NCI-H1105 (cell line): Measurements from ENCODE around the gene REC8.
"Not testable (repeated sequence)": the region's sequence is repeated elsewhere in the genome, so short reads cannot be mapped to it uniquely, and the experiment has no call there.

Experiments used
- DNase-seq: peaks from one replicate; lab custom pipeline; 2025; lab: John Stamatoyannopoulos, UW

REC8 gene

DNA sequence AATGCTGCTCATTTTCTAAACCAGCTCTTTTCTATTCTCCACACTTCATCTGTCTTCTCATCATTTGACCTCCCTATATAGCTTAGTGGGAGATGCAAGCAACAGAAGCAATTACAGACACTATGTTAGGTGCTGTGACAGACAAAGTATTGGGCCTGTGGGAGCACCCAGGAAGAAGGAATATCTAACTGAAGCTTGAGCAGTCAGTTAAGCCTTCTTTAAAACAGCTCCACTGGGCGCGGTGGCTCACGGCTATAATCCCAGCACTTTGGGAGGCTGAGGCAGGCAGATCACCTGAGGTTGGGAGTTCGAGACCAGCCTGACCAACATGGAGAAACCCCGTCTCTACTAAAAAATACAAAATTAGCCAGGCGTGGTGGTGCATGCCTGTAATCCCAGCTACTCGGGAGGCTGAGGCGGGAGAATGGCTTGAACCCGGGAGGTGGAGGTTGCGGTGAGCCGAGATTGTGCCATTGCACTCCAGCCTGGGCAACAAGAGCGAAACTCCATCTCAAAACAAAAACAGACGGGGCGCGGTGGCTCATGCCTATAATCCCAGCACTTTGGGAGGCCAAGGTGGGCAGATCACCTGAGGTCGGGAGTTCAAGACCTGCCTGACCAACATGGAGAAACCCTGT lies 31.5 kb downstream of the REC8 start:
- DNase-seq: not testable (repeated sequence)

DNA sequence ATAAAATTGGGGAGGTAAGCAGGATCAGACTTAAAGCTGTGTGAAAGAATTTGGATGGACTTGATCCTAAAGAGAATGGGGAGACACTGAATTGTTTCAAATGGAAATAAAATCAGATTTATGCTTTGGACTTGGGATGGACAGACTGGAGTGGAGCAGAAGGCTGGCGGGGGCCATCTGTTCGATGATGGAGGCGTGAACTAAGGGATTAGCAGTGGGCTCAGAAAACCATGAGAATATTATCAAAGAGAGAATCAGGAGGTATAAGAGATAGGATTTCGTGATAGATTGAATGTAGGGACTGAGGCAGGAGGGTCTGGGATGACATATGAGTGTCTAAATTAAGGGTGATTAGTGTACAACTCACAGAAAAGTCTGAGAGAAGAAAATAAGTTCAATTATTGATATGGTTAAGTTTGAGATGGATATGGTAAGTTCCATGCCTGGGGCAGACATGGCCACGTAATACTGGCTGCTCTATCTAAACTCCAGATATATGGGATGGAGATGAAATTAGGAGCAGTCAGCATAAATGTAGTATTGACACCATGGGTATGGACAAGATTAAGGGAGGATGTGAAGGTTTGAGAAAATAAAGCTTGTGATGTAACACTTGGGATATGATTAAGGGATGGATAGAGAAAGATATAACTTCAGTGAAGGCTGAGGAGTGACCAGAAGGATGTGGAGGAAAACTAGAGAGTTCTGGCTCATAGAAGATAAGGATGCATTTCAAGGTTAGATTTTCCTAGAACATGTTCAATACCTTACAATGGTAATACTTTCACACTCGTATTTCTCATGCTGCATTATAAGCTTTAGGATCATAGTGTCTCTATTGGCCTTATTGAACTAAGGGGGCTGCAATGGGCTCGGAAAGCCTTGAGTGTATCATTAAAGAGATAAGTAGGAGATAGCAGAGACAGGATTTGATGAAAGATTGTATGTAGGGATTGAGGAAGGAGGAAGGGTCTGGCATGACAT lies 32.6 kb downstream of the REC8 start:
- DNase-seq: no peak

DNA sequence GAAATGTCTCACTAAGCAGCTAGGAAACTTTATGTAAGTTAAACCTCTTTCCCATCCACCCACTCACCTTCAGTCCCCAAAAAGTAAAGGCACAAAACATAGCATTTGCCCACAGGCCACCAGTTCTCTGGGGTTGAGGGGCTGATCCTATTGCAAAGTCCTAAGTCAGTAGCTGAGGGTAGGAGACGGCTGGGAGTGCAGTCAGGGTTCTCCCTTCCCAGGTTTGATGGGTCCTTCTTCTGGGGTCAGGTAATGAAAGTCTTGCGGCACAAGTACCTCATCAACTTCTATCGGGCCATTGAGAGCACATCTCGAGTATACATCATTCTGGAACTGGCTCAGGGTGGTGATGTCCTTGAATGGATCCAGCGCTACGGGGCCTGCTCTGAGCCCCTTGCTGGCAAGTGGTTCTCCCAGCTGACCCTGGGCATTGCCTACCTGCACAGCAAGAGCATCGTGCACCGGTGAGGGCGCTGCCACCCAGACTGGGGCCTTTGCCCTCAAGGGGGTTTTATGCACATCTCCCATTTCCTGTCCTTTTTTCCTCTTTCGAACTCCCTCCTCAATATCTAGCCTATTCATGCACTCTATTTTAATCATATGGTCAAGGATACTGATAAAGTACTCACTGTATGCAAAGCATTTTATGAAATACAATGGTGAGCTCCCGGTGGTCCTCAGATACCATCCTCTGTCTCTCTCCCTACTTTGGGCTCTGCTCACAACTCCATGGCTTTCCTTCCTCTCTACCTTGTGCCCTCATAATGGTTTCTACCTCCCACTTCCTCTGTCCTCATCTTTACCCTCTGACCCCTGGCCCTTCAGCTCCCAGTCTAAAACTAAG lies 34.6 kb downstream of the REC8 start:
- no peak for DNase-seq

DNA sequence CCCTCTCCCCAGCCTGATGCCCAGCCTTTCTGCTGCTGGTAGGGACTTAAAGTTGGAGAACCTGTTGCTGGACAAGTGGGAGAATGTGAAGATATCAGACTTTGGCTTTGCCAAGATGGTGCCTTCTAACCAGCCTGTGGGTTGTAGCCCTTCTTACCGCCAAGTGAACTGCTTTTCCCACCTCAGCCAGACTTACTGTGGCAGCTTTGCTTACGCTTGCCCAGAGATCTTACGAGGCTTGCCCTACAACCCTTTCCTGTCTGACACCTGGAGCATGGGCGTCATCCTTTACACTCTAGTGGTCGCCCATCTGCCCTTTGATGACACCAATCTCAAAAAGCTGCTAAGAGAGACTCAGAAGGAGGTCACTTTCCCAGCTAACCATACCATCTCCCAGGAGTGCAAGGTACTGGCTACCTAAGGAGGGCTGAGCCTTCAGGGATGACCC lies 35.2 kb downstream of the REC8 start:
- DNase-seq: no peak

DNA sequence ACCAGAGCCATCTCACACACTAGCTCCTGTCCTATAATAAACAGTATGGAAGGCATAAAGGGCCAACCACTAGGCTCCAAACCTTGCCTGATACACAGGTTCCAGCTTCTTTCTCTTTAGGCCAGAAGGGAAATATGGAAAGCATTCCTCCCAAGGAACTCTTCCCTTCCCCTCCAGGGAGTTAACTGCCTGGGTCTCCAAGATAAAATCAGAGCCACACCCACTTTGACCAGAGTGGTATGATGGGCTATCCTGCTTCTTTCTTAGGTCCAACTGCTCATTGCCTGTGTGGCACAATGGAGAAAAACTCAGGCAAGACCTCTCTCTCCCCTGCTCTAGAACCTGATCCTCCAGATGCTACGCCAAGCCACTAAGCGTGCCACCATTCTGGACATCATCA lies 35.7 kb downstream of the REC8 start:
- DNase-seq: no peak

DNA sequence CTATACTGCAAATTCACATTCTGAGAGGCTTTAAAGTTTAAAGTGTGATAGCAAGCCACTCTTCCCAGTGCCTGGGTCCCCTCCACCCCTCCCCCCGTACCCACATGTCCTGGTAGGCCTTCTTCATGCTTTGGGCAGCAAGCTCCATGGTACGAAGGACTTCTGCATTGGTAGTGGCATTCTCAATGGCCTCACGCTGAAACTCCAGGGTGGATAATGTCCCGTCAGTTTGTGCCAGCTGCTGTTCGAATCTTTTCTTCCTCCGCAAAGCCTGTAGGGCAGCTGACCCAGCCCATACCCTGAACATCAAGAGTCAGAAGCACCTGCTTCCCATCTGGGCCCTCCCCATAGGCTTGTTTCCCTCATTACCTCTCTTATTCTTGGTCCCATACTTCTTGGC lies 39.4 kb downstream of the REC8 start:
- DNase-seq: no peak

DNA sequence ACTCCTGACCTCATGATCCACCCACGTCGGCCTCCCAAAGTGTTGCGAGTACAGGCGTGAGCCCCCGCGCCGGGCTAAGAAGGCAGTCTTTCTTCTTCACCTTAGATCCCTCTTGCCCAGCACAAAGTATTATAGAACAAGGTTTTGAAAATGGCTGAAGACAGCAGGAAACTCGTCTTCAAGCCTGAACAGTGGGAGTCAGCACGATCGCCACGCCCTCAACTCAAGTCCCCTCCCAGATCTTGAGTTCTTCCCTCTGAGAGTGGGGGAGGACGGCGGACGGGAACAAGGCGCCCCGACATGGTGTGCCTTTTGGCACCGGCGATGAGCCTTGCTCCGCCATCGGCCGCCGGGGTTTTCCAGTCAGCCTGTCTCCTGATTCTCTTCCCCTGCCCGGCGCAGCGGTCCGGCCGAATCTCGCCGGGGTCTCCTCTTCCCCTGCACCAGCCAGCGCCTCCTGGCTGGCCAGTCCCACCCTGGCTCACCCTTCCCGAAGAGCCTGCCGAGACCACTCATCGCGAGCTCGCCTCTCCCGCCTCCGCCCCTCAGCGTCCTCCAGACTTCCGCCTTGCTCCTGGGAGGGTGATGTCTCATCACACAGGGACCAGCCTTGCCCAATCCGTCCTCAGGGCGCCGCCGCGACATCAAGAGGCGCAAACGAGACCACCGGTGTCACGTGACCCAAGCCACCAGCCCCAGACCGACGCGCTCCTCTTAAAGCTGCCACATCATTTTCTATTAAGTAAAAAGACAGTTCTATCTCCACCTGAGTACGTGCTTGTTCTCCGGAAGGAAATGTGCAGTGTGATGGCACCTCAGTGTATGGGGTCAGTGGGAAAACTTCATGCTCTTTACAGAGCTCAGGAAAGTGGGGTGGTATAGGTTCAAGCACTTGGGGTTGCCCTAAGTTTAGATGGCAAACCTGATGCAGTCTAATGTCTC lies 41.3 kb downstream of the REC8 start, which contains the start of gene CHMP4A:
Gene CHMP4A, minus strand, starts transcription at position 565 of the 942 bp plus-strand sequence. Its CDS starts 49 bp downstream, at position 516.
- peak; percentile 98 for DNase-seq

DNA sequence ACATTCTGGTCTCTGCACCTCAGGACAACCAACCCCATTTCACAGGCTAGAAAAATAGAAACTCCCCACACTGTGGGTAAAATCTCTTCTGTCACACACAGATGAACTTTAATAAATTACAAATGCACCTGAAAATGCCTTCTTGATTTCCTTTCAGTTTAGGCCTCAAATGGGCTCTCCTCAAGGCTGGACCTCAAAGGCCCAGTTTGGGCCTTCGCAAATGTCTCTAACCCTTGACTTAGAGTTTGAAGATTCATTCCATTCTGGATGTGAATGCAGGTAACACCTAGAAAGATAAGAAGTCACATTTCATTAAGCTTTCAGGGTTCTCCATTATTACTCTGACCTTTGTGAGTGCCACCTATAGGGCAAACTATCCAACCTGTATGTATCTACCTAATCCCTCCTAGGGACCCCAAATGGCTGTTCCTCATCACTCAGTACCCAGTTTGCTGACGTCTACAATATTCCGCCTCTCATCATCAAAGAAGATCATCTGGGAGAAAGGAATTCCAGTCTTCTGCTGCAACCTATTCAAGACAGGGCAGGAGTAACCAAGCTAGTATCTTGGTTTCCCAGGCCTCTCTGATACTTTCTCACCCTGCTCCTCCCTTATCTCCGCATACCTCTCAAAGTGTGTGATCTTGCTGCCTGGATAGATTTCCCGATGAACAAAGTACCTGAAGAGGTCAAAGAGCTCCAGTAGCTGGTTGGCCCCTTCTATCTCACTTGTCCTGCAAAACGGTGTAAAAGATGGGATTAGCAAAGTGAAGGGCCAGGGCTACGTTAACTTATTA lies 42.2 kb downstream of the REC8 start:
- no peak for DNase-seq

DNA sequence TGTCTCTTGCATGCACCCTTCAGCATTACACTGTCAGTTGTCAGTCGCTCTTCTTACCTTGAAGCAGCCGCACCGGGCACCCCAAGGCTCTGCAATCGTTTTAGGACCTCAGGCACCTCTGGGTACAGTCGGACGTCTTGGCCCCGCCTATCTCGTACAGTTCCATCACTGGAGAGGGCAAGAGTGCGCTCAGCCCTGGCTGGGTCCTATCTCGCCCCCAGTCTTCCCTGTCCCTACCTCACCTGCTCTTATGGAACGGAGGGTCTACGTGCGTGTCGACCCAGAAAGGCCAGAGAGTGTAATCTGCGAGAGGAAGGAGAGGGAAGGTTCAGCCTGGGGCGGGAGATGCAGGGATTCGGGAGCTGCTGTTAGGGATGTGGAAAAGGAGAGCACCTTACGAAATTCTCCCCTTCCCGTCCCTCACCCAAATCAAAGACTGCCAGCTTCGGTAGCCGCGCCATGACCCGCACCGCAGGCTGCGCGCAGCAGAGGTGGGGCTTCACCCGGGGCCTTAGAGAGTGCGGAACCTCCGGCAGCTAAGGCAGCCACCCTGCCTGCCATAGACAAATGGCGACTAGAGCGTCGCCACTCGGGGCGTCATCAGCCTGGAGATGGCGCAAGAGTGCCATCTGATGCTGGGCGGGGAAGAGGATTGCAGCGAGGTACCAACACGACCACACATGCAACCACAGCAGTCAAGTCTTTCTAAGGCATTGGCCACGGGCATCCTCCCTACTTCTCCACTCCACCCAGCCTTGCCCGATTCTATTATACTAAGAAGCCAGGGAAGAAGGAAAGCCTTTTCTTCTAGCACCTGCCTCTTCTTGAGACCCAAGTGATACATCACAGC lies 43.8 kb downstream of the REC8 start, which contains the start of gene MDP1:
Gene MDP1, minus strand, starts transcription at position 572 of the 850 bp plus-strand sequence. Its CDS starts 111 bp downstream, at position 461.
- DNase-seq: peak; percentile 90

DNA sequence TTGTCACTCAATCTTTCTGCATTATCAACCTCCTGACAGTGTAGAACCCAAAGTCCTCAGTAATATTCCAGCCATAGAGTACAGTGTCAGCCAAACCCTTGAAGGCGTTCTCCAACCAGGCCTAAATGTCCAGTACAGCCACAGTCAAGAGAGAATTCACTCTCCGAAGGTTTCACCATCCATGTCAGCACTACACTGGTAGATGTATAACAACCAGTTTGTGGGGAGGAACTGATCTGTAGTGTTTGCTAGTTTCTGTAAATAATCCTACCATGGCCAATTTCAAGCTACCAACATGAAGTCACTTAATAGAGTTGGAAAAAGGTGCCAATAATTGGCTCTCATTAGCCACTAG lies 44.4 kb downstream of the REC8 start:
- no peak for DNase-seq

DNA sequence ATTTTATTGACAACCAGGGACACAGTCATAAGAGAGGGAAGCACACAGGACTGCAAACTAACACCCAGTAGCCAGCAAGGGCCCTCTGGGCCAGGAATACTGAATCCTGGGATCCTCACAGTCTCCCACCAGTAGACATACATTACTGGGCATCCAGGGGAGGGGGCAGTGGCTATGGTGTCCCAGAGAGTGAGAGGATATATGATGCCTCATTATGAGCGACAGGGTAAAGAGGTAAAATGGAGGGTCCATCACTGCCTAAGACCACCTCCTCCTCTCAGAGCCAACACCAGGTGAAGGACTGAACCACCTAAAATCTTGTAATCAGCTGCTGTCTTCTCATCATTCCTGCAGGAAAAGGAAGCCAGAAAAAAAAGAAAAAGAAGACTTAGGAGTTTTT lies 45.0 kb downstream of the REC8 start:
- not testable (repeated sequence) for DNase-seq

DNA sequence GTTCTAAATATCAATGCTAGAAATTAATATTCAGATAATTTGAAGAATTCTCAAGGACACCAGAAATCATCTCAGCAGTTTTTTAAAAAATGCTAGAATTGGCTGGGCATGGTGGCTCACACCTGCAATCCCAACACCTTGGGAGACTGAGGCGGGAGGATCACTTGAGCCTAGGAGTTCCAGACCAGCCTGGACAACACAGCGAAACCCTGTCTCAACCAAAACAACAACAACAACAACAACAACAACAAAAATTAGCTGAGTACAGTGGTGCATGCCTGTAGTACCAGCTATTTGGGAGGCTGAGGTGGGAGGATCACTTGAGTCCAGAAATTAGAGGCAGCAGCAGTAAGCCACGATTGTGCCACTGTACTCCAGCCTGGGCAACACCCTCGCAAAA lies 47.2 kb downstream of the REC8 start:
- DNase-seq: no peak

DNA sequence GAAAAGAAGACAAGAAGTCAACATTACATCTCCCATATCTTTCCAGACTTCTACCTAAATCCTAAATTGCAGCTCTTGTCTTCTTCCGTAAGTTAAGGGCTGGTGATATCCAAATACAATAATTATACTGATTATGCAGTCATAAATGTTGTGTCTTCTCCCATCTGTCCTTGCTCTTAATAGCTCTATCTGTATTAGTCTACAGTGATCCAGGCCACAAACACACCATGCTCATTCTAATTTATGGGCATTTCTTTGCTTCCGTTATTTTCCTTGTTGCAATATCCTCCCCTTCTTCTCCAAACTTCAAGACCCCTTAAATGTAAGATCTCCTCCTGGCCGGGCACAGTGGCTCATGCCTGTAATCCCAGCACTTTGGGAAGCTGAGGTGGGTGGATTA lies 47.6 kb downstream of the REC8 start:
- DNase-seq: no peak

DNA sequence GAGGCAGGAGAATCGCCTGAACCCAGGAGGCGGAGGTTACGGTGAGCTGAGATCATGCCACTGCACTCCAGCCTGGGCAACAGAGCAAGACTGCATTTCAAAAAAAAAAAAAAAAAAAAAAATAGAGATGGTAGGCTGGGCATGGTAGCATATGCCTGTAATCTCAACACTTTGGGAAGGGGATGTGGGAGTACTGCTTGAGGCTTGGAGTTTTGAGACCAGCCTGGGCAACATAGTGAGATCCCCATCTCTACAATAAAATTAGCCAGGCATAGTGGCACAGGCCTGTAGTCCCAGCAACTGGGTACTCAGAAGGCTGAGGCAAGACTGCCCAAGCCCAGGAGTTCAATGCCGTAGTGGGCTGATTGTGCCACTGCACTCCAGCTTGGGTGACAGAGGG lies 51.1 kb downstream of the REC8 start:
- DNase-seq: not testable (repeated sequence)

DNA sequence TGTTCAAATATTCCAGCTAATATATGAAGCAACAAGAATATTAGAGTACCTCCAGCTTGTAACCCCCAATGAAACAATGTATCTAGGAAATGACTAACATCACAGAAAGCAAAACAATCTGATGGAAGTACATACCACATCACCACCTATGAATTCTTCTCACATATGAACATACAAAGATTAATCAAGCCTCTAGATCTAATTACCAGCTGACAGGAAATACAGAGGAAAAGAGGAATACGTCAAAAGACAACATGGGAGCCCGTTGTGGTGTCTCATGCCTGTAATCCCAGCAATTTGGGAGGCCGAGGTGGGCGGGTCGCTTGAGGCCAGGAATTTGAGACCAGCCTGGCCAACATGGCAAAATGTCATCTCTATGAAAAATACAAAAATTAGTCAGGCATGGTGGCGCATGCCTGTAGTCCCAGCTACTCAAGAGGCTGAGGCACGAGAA lies 52.8 kb downstream of the REC8 start:
- DNase-seq: no peak

DNA sequence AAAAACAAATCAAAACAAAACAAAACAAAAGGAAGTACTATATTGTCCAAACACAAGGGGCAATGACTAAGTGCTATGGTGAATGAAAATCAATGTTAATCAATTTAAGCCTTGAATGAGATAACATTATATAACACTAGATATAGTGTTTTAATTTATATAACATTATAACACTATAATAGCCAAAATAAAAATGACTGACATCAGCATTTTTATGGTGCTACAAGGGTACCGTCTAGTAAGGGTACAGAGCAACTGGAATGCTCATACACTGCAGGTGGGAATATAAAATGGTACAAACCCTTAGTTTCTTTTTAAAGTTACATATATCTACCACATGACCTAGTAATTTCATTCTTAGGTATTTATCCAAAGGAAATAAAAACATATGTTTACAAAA lies 54.6 kb downstream of the REC8 start:
- no peak for DNase-seq

DNA sequence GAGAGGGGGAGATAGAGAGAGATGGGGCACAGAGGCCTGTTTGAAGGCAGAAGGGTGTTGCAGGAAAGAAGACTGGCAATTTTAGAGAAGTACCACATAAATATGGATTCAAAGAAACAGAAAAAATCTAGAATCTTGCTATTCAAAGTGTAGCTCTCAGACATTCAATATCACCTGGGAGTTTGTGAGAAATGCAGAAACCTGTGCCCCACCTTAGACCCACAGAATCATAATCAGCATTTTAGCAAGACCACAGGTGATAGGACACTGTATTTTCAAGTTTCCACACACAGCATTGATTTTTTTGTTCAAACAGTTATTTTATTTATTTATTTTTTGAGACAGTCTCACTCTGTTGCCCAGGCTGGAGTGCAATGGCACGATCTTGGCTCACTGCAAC lies 57.0 kb downstream of the REC8 start:
- DNase-seq: no peak
